AG04449 (cell line): ENCODE results near the gene PIGC.

Source experiments
- CTCF ChIA-PET: fragments of 350-600 bp; formaldehyde crosslinking; extraction: SDS; loops from one replicate; lab custom pipeline; 2021; ENCODE audit warnings: antibody characterized with exemption; lab: Yijun Ruan, JAX
- POLR2A ChIA-PET: fragments of 400-600, 350-600 bp; formaldehyde crosslinking; extraction: SDS; loops from one replicate; lab custom pipeline; 2020; ENCODE audit warnings: antibody characterized with exemption, inconsistent platforms; lab: Yijun Ruan, JAX
- DNase-seq: peaks from one replicate; pipeline ENCODE4 v3.0.0-alpha.2; 2010; ENCODE audit warnings: low read depth, low spot score
- H3K4me3 ChIP-seq: 2 replicates; pipeline ENCODE4 v1.5.1; 2011; ENCODE audit warnings: low read depth, mild to moderate bottlenecking, control low read depth, low read length
- TF ChIP-seq, protein P1 (sequence below): IDR thresholded peaks from one replicate; pipeline ENCODE4 v1.5.1; 2011; ENCODE audit warnings: mild to moderate bottlenecking, moderate library complexity, low read length, control low read depth, inconsistent platforms; ENCODE audit not compliant: insufficient read depth; ENCODE audit errors: missing control alignments

Gene PIGC

GRCh38 chr1:172405912-172406311, 38.0 kb downstream of the PIGC start:
- TF ChIP-seq, protein P1, sequence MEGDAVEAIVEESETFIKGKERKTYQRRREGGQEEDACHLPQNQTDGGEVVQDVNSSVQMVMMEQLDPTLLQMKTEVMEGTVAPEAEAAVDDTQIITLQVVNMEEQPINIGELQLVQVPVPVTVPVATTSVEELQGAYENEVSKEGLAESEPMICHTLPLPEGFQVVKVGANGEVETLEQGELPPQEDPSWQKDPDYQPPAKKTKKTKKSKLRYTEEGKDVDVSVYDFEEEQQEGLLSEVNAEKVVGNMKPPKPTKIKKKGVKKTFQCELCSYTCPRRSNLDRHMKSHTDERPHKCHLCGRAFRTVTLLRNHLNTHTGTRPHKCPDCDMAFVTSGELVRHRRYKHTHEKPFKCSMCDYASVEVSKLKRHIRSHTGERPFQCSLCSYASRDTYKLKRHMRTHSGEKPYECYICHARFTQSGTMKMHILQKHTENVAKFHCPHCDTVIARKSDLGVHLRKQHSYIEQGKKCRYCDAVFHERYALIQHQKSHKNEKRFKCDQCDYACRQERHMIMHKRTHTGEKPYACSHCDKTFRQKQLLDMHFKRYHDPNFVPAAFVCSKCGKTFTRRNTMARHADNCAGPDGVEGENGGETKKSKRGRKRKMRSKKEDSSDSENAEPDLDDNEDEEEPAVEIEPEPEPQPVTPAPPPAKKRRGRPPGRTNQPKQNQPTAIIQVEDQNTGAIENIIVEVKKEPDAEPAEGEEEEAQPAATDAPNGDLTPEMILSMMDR: no peak
- ChIA-PET CTCF (interaction anchor here (1.0 to 1.9 kb wide), 5 partner anchors 25 to 421 kb away, joined by 3 to 7 read pairs (median 3); partner anchors contain the start of gene PIGC), POLR2A (interaction anchor here (0.7 kb wide), 1 partner anchor 988 kb away, joined by 3 read pairs; no protein-coding TSS in a partner anchor)
- DNase-seq: no peak
- H3K4me3 ChIP-seq: no peak overlapping the region

- DNase-seq: no peak
- H3K4me3 ChIP-seq: no peak overlapping the region
- TF ChIP-seq, protein P1: no peak
- ChIA-PET POLR2A (interaction anchor here (0.5 to 0.7 kb wide), 2 partner anchors 14 to 989 kb away, joined by 3 read pairs; no protein-coding TSS in a partner anchor), CTCF (interaction anchor here (1.8 to 1.9 kb wide), 2 partner anchors 401 to 402 kb away, joined by 7 to 10 read pairs; no protein-coding TSS in a partner anchor)
Observed at GRCh38 chr1:172404121-172404520, 39.7 kb downstream of the PIGC start.

DNA sequence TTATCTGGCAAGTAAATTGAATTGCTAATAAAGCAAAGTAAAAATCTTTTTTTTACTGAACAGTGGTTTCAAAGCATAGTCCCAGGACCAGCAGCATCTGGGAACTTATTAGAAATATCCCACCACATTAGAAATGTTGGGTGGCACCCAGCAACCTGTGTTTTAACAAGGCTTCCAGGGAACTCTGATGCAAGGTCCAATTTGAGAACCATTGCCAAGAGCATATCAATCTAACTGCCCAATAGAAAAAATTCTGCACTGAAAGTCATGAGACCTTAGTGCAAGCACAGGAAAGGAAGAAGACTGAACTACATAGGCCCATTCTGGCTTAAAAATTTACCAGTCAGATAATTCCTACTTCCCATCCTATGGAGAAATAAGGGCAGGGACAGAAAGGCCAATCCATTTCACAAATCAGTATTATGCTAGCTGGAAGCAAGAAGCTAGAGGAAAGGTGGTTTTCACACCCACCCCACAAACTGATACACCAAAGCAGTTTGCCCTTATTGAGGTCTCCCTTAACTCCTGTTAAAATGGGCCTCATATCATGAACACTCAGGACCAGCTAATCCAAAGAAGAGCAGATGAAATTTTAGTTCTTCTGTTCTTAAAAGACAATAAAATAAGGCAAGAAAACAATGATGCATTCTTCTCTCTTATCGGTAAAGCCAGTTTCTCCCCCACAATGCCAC, 40.8 kb downstream of the PIGC start:
- ChIA-PET POLR2A (no interaction called here), CTCF (interaction anchor here (0.9 to 1.8 kb wide), 4 partner anchors 9 to 417 kb away, joined by 3 to 10 read pairs (median 4); no protein-coding TSS in a partner anchor)
- no peak for DNase-seq
- TF ChIP-seq, protein P1: no peak
- no peak overlapping the region for H3K4me3 ChIP-seq

- CTCF ChIA-PET: interaction anchor here (1.2 to 2.6 kb wide), 2 partner anchors 114 to 257 kb away, joined by 3 to 5 read pairs; no protein-coding TSS in a partner anchor
- TF ChIP-seq, protein P1: no peak
- POLR2A ChIA-PET: no interaction called here
- no peak overlapping the region for H3K4me3 ChIP-seq
- DNase-seq: no peak
Observed at GRCh38 chr1:172401892-172402291, 42.0 kb downstream of the PIGC start.

- CTCF ChIA-PET: interaction anchor here (1.2 to 7.1 kb wide), 9 partner anchors 10 to 415 kb away, joined by 3 to 69 read pairs (median 5); no protein-coding TSS in a partner anchor
- TF ChIP-seq, protein P1: no peak
- H3K4me3 ChIP-seq: no peak overlapping the region
- DNase-seq: no peak
- POLR2A ChIA-PET: no interaction called here
Observed at GRCh38 chr1:172401477-172401876, 42.4 kb downstream of the PIGC start.

GRCh38 chr1:172400722-172401105, 43.2 kb downstream of the PIGC start:
- H3K4me3 ChIP-seq: no peak overlapping the region
- DNase-seq: no peak
- CTCF ChIA-PET: interaction anchor here (0.7 to 7.1 kb wide), 22 partner anchors 9 to 414 kb away, joined by 3 to 69 read pairs (median 5); no protein-coding TSS in a partner anchor
- POLR2A ChIA-PET: interaction anchor here (0.6 kb wide), 1 partner anchor 52 kb away, joined by 3 read pairs; no protein-coding TSS in a partner anchor
- TF ChIP-seq, protein P1: no peak
